ENCODE results near the gene GTSE1.

Gene GTSE1

DNA sequence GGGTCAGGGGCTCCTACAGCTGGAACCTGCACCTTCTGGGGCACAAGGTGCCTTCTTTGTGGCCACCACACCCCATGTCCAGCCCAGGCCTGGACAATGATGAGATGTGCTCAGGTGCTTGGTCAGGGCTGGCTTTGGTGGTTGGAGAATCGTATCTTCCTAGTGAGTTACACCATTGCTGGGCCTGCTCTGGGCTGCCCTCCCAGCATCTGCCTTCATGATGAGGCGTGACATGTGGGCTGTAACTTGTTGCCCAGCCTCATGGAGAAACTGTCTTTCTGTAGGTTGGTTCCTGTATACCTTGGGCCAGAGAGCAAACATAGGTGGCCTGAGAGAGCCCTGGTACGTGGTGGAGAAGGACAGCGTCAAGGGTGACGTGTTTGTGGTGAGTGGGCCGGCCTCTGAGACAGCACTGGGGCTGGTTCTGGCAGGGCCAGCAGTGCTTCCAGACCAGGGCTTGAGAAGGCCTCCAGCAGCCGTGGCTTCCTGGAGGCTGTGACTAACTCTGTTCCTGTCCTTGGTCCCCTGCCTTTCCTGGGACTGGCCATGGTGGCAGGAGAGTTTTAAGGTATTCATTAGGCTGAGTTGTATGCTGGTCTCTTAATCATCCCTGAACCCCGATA is 56.9 kb downstream of the GTSE1 start:
- Histone ChIP-seq H2AFZ (ENCODE audit: low read depth, low read length) (no peak overlapping the region), H3K27me3 (ENCODE audit: control insufficient read depth in 1 of 2, insufficient read depth in 1 of 2, low read length in 2 of 2) (no peaks in the 10 kb centered on the region), H3K23ac (ENCODE audit: low read length in 2 of 2) (no peak overlapping the region), H2BK120ac (ENCODE audit: low read depth, low read length) (no peak overlapping the region), H3K4ac (ENCODE audit: low read depth in 1 of 2, low read length in 2 of 2) (no peak overlapping the region), H2BK15ac (ENCODE audit: low read depth, poor library complexity, severe bottlenecking) (no peak overlapping the region), H3K4me2 (ENCODE audit: low read length, poor library complexity, severe bottlenecking) (no peak overlapping the region), H3K9ac (ENCODE audit: low read length) (no peak overlapping the region), H3K18ac (ENCODE audit: low read depth in 1 of 2, low read length in 2 of 2) (no peak overlapping the region), H3K4me3 (ENCODE audit: insufficient read depth in 1 of 2, low read depth in 1 of 2, low read length in 2 of 2) (no peak overlapping the region), H2BK5ac (ENCODE audit: low read depth, low read length, poor library complexity, severe bottlenecking) (no peak overlapping the region), H3K9me3 (ENCODE audit: control insufficient read depth, low read length) (no peaks in the 10 kb centered on the region), H3K27ac (ENCODE audit: low read length, poor library complexity, severe bottlenecking) (no peak overlapping the region), H2AK5ac (ENCODE audit: low read length, severe bottlenecking) (peak overlapping the region; percentile 6), H3K79me1 (replicated peaks; ENCODE audit: low read length, poor library complexity, severe bottlenecking) (peaks cover 37% of the 10 kb centered on the region), H3K36me3 (ENCODE audit: control insufficient read depth in 1 of 2, insufficient read depth in 2 of 2, low read depth in 1 of 2, low read length in 2 of 2) (peaks cover 81 to 91% of the 10 kb centered on the region in 2 experiments), H3K4me1 (ENCODE audit: control insufficient read depth, insufficient read depth, low read depth, low read length) (peaks cover 27% of the 10 kb centered on the region), H4K91ac (ENCODE audit: low read length) (no peak overlapping the region), H4K8ac (ENCODE audit: low read length) (no peak overlapping the region), H3K14ac (ENCODE audit: low read length in 2 of 2) (no peak overlapping the region), H2BK12ac (ENCODE audit: low read length in 2 of 2) (peak overlapping the region in 1 of 2 experiments; percentile 22)
- 89% methylated on average over 8 of the region's 8 CpGs for WGBS
- no peak for DNase-seq

DNA sequence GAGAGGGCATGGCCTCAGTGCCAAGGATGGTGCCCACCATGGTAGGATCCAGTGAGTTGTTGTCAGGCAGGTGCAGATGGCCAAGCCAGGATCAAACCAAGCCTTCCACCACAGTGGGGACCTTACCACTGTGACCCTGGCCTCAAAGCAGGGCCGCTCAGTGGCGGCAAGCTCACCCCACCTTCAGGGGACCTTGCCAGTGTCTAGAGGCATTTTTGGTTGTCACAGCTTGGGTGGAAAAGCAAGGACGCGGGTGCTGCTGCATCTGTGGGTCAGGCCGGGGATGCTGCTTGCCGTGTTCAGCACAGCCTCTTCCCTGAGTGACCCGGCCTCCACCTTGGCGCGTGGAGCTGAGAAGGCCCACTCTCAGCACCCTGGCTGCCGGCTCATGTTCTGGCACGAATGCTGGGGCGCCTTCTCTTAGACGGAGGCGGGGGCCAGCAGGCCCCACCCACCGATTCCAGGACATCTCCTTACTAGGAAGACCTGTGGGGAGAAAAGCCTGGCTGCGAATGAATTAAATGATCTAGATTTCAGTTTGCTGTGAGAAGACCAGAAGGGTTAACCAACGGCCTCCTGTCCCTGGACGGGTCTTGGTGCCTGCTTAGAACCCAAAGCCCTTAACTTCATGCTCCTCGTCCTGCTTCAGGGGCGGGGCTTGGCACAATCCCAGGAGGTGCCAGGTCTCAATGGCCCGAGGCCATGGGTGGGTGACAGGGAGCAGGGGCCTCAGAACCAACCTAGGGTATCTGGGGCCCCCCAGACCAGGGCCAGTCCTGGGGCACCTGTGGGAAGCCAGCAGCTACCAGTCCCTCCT is 57.7 kb downstream of the GTSE1 start:
- Histone ChIP-seq H3K4me1 (ENCODE audit: control insufficient read depth, insufficient read depth, low read depth, low read length) (peaks cover 26% of the 10 kb centered on the region), H2BK15ac (ENCODE audit: low read depth, poor library complexity, severe bottlenecking) (no peak overlapping the region), H2AK5ac (ENCODE audit: low read length, severe bottlenecking) (no peak overlapping the region), H3K4me2 (ENCODE audit: low read length, poor library complexity, severe bottlenecking) (no peak overlapping the region), H4K91ac (ENCODE audit: low read length) (no peak overlapping the region), H3K23ac (ENCODE audit: low read length in 2 of 2) (no peak overlapping the region), H3K9ac (ENCODE audit: low read length) (no peak overlapping the region), H3K14ac (ENCODE audit: low read length in 2 of 2) (no peak overlapping the region), H2BK120ac (ENCODE audit: low read depth, low read length) (no peak overlapping the region), H2BK5ac (ENCODE audit: low read depth, low read length, poor library complexity, severe bottlenecking) (no peak overlapping the region), H3K4me3 (ENCODE audit: insufficient read depth in 1 of 2, low read depth in 1 of 2, low read length in 2 of 2) (no peak overlapping the region), H3K27ac (ENCODE audit: low read length, poor library complexity, severe bottlenecking) (no peak overlapping the region), H4K8ac (ENCODE audit: low read length) (no peak overlapping the region), H3K4ac (ENCODE audit: low read depth in 1 of 2, low read length in 2 of 2) (no peak overlapping the region), H3K36me3 (ENCODE audit: control insufficient read depth in 1 of 2, insufficient read depth in 2 of 2, low read depth in 1 of 2, low read length in 2 of 2) (peaks cover 73 to 91% of the 10 kb centered on the region in 2 experiments), H2BK12ac (ENCODE audit: low read length in 2 of 2) (no peak overlapping the region), H3K18ac (ENCODE audit: low read depth in 1 of 2, low read length in 2 of 2) (no peak overlapping the region), H3K27me3 (ENCODE audit: control insufficient read depth in 1 of 2, insufficient read depth in 1 of 2, low read length in 2 of 2) (no peaks in the 10 kb centered on the region), H2AFZ (ENCODE audit: low read depth, low read length) (no peak overlapping the region), H3K79me1 (replicated peaks; ENCODE audit: low read length, poor library complexity, severe bottlenecking) (peaks cover 32% of the 10 kb centered on the region), H3K9me3 (ENCODE audit: control insufficient read depth, low read length) (no peaks in the 10 kb centered on the region)
- DNase-seq, result no peak
- WGBS, result 95% methylated on average over 21 of the region's 21 CpGs

DNA sequence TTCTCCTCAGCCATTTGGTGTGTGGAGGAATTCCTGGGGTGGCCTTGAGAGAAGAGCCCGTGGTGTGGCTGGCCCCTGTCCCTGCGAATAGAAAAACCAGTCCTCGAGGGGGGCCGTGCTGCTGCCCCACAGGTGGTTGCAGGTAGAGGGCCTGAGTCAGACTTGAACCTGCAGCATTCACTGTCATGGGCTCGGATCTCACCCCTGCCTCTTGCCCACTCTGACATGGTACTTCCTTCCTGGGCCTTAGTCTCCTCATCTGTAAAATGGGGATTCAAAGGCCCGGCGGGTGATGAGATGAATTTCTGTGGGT is 58.3 kb downstream of the GTSE1 start:
- Histone ChIP-seq H3K27me3 (ENCODE audit: control insufficient read depth in 1 of 2, insufficient read depth in 1 of 2, low read length in 2 of 2) (no peaks in the 10 kb centered on the region), H2BK15ac (ENCODE audit: low read depth, poor library complexity, severe bottlenecking) (no peak overlapping the region), H3K4me2 (ENCODE audit: low read length, poor library complexity, severe bottlenecking) (no peak overlapping the region)

DNA sequence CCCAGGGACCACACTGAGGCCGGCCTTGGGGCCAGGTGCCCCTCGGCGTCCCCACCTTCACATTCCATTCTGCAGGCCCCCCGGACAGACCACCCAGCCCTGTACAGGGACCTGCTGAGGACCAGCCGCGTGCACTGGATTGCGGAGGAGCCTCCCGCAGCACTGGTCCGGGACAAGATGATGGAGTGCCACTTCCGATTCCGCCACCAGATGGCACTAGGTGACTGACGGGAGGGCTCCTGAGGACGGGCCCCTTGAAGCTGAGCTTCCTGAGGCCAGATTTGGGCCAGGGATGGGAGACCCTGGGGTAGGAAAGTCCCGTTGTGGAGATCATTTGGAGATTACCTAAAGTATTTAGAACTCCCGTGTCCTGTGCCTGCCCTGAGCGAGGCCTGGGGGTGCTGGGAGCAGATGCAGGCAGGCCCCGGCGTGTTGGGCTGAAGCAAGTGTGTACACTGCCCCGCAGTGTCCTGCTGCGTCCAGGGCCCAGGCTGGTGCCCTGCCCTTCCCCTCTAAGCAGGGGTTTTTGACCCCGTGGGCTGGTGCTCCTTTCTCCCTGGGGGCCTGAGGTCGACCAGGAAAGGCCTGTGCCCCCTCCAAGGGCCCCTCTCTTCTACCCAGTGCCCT is 58.8 kb downstream of the GTSE1 start:
- H3K9me3 ChIP-seq (ENCODE audit: control insufficient read depth, low read length), result no peaks in the 10 kb centered on the region
- WGBS, result 64% methylated on average over 22 of the region's 22 CpGs
- H3K23ac ChIP-seq (ENCODE audit: low read length in 2 of 2), result no peak overlapping the region

More for the DNA sequence above, 58.3 kb downstream of the GTSE1 start:
- H3K9ac ChIP-seq (ENCODE audit: low read length), result no peak overlapping the region
- no peak overlapping the region for H2BK5ac ChIP-seq (ENCODE audit: low read depth, low read length, poor library complexity, severe bottlenecking)
- no peak for DNase-seq
- no peak overlapping the region for H3K18ac ChIP-seq (ENCODE audit: low read depth in 1 of 2, low read length in 2 of 2)
- H2BK12ac ChIP-seq (ENCODE audit: low read length in 2 of 2), result no peak overlapping the region
- no peak overlapping the region for H3K4ac ChIP-seq (ENCODE audit: low read depth in 1 of 2, low read length in 2 of 2)
- H2AFZ ChIP-seq (ENCODE audit: low read depth, low read length), result no peak overlapping the region
- H3K14ac ChIP-seq (ENCODE audit: low read length in 2 of 2), result no peak overlapping the region
- no peak overlapping the region for H2BK120ac ChIP-seq (ENCODE audit: low read depth, low read length)
- 95% methylated on average over 7 of the region's 7 CpGs for WGBS
- peaks cover 68 to 93% of the 10 kb centered on the region in 2 experiments for H3K36me3 ChIP-seq (ENCODE audit: control insufficient read depth in 1 of 2, insufficient read depth in 2 of 2, low read depth in 1 of 2, low read length in 2 of 2)
- H3K4me3 ChIP-seq (ENCODE audit: insufficient read depth in 1 of 2, low read depth in 1 of 2, low read length in 2 of 2), result no peak overlapping the region
- peaks cover 32% of the 10 kb centered on the region for H3K79me1 ChIP-seq (replicated peaks; ENCODE audit: low read length, poor library complexity, severe bottlenecking)
- H4K8ac ChIP-seq (ENCODE audit: low read length), result no peak overlapping the region
- H3K27ac ChIP-seq (ENCODE audit: low read length, poor library complexity, severe bottlenecking), result no peak overlapping the region
- no peak overlapping the region for H3K23ac ChIP-seq (ENCODE audit: low read length in 2 of 2)
- no peaks in the 10 kb centered on the region for H3K9me3 ChIP-seq (ENCODE audit: control insufficient read depth, low read length)
- H3K4me1 ChIP-seq (ENCODE audit: control insufficient read depth, insufficient read depth, low read depth, low read length), result peaks cover 26% of the 10 kb centered on the region
- no peak overlapping the region for H2AK5ac ChIP-seq (ENCODE audit: low read length, severe bottlenecking)
- H4K91ac ChIP-seq (ENCODE audit: low read length), result no peak overlapping the region

More for the DNA sequence above, 58.8 kb downstream of the GTSE1 start:
- H2BK120ac ChIP-seq (ENCODE audit: low read depth, low read length), result no peak overlapping the region
- H3K27me3 ChIP-seq (ENCODE audit: control insufficient read depth in 1 of 2, insufficient read depth in 1 of 2, low read length in 2 of 2), result no peaks in the 10 kb centered on the region
- H2BK5ac ChIP-seq (ENCODE audit: low read depth, low read length, poor library complexity, severe bottlenecking), result no peak overlapping the region
- no peak overlapping the region for H3K4me3 ChIP-seq (ENCODE audit: insufficient read depth in 1 of 2, low read depth in 1 of 2, low read length in 2 of 2)
- peaks cover 62 to 93% of the 10 kb centered on the region in 2 experiments for H3K36me3 ChIP-seq (ENCODE audit: control insufficient read depth in 1 of 2, insufficient read depth in 2 of 2, low read depth in 1 of 2, low read length in 2 of 2)
- peak; percentile 53 for DNase-seq
- no peak overlapping the region for H3K14ac ChIP-seq (ENCODE audit: low read length in 2 of 2)
- H3K27ac ChIP-seq (ENCODE audit: low read length, poor library complexity, severe bottlenecking), result no peak overlapping the region
- no peak overlapping the region for H2BK15ac ChIP-seq (ENCODE audit: low read depth, poor library complexity, severe bottlenecking)
- no peak overlapping the region for H3K9ac ChIP-seq (ENCODE audit: low read length)
- peaks cover 26% of the 10 kb centered on the region for H3K4me1 ChIP-seq (ENCODE audit: control insufficient read depth, insufficient read depth, low read depth, low read length)
- H2BK12ac ChIP-seq (ENCODE audit: low read length in 2 of 2), result no peak overlapping the region
- H4K91ac ChIP-seq (ENCODE audit: low read length), result no peak overlapping the region
- H4K8ac ChIP-seq (ENCODE audit: low read length), result peak overlapping the region; percentile 46
- H3K79me1 ChIP-seq (replicated peaks; ENCODE audit: low read length, poor library complexity, severe bottlenecking), result peaks cover 29% of the 10 kb centered on the region
- no peak overlapping the region for H3K4me2 ChIP-seq (ENCODE audit: low read length, poor library complexity, severe bottlenecking)
- no peak overlapping the region for H2AFZ ChIP-seq (ENCODE audit: low read depth, low read length)
- no peak overlapping the region for H2AK5ac ChIP-seq (ENCODE audit: low read length, severe bottlenecking)
- no peak overlapping the region for H3K18ac ChIP-seq (ENCODE audit: low read depth in 1 of 2, low read length in 2 of 2)
- H3K4ac ChIP-seq (ENCODE audit: low read depth in 1 of 2, low read length in 2 of 2), result no peak overlapping the region
